ENCODE measurements around the gene TLR7. TPM values are rescaled to one million over a fixed set of nuclear protein-coding genes. Genes with fewer than 3 reads are reported as not detected.

TLR7 gene
- total RNA-seq: not detected in 2 replicates

GRCh38 chrX:12866451-12867377 is at the start of gene TLR7:
Gene TLR7, plus strand, starts transcription at chrX:12867072. Its CDS starts 507 bp downstream, at chrX:12867579.

GRCh38 chrX:12906046-12906761 is 39.3 kb downstream of the TLR7 start, which contains the start of gene TLR8:
Gene TLR8, plus strand, starts transcription at chrX:12906620. Its CDS starts 87 bp downstream, at chrX:12906707.

Other genes with a start within 250 kb of the TLR7 start
- gene PRPS2, start 75.7 kb upstream of the TLR7 start, total RNA-seq: 19.6 and 32.0 TPM in 2 replicates
- gene TLR8, start 39.5 kb downstream of the TLR7 start, total RNA-seq: not detected in 2 replicates
- 4,122 and 6,051 TPM in 2 replicates for gene TMSB4X, start 108.0 kb downstream of the TLR7 start, total RNA-seq
- gene FAM9C, start 177.5 kb downstream of the TLR7 start, total RNA-seq: not detected in 2 replicates